ENCODE measurements around the gene ABCD1. TPM values are rescaled to one million over a fixed set of nuclear protein-coding genes. Genes with fewer than 3 reads are reported as not detected.
"Not testable (repeated sequence)": the region's sequence is repeated elsewhere in the genome, so short reads cannot be mapped to it uniquely, and the experiment has no call there.

Gene ABCD1
- total RNA-seq, 1 experiment from 2014 or later, result 86.6 TPM

DNA sequence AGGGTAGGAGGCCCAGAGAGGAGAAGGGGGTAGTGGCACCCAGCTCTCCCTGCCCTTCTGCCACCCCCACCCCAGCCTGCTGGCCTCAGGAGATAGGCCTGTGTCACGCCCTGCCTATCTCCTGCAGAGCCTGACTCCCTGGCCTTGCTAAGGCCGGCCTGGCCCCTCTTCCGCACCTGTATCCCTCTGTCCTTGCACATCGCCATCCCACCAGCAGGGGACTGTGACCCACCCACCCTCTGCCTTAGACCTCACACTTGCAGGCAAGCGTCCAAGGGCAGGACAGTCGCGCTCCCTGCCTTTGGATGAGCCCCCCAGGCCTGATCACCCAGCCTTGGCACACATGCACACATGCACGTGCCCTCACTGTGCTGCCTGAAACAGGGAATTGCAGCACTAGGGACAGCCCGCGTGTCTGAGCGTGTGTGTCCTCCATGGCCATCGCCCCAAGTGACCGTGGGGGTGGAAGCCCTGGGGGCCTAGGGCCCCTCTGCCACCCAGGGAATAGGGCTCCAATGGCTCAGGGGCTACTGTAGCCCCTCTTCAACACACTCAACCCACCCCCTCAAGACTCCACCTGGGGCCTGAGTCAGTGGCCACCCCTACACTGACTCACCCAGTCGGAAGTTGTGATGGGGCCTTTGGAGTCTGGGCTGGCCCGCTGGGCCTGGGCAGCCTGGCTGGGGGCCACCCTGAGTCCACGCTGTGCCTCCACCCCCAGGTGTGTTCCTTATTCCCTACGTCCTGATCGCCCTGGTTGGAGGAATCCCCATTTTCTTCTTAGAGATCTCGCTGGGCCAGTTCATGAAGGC lies 34.8 kb upstream of the ABCD1 start:
- intact Hi-C loops (cut with micrococcal nuclease; ENCODE audit: unreplicated experiment) (no loop called here), in situ Hi-C loops (cut with HindIII; ENCODE audit: low pct_unique_long_range_greater_than_20kb, low sequenced_read_pairs) (no loop called here)
- ATAC-seq (peak; percentile 20), DNase-seq (ENCODE audit: low read depth, low spot score) (no peak)
- Histone ChIP-seq H3K36me3 (ENCODE audit: control insufficient read depth, insufficient read depth, low read length) (no peaks in the 10 kb centered on the region), H3K9me3 (ENCODE audit: control insufficient read depth, insufficient read depth, low read depth, low read length) (no peaks in the 10 kb centered on the region), H3K4me3 (ENCODE audit: low read depth in 2 of 2, low read length in 2 of 2) (peak overlapping the region; percentile 31 to 52), H3K27ac (ENCODE audit: low read length) (0 out of 2 replicates have a peak overlapping the region, but pooled peaks have one; percentile 29), H3K4me1 (ENCODE audit: control insufficient read depth, insufficient read depth, low read length) (peaks cover 27% of the 10 kb centered on the region), H3K27me3 (ENCODE audit: control insufficient read depth, insufficient read depth, low read length) (no peaks in the 10 kb centered on the region)
- ChIA-PET POLR2A (no interaction called here), CTCF (interaction anchor here (1.0 kb wide), 1 partner anchor 81 kb away, joined by 8 read pairs; no protein-coding TSS in a partner anchor)
- TF ChIP-seq CTCF (IDR thresholded peaks at IDR 0.05), result no peak; the same call in 1 of the 2 replicates
- no peak for TF ChIP-seq POLR2AphosphoS5 (IDR thresholded peaks at IDR 0.05; ENCODE audit: low read depth, low read length)
- no peak for TF ChIP-seq SIN3A (IDR thresholded peaks at IDR 0.05; ENCODE audit: borderline replicate concordance, insufficient read depth, low read depth, low read length)
- TF ChIP-seq TCF7L2 (IDR thresholded peaks at IDR 0.05; ENCODE audit: low read depth, low read length), result no peak
- no peak for TF ChIP-seq REST (IDR thresholded peaks at IDR 0.05; ENCODE audit: insufficient read depth in 1 of 2, low read depth in 2 of 2, low read length in 1 of 2)
- BruUV-seq (replicated peaks), result no TSS peak

- H3K4me3 ChIP-seq (ENCODE audit: low read depth in 2 of 2, low read length in 2 of 2), result no peak overlapping the region
- no peaks in the 10 kb centered on the region for H3K36me3 ChIP-seq (ENCODE audit: control insufficient read depth, insufficient read depth, low read length)
- TF ChIP-seq REST (IDR thresholded peaks at IDR 0.05; ENCODE audit: insufficient read depth in 1 of 2, low read depth in 2 of 2, low read length in 1 of 2) (no peak), TCF7L2 (IDR thresholded peaks at IDR 0.05; ENCODE audit: low read depth, low read length) (no peak), CTCF (IDR thresholded peaks at IDR 0.05) (no peak), SIN3A (IDR thresholded peaks at IDR 0.05; ENCODE audit: borderline replicate concordance, insufficient read depth, low read depth, low read length) (no peak), POLR2AphosphoS5 (IDR thresholded peaks at IDR 0.05; ENCODE audit: low read depth, low read length) (no peak)
- in situ Hi-C loops (cut with HindIII; ENCODE audit: low pct_unique_long_range_greater_than_20kb, low sequenced_read_pairs), result no loop called here
- no peak overlapping the region for H3K27ac ChIP-seq (ENCODE audit: low read length)
- H3K4me1 ChIP-seq (ENCODE audit: control insufficient read depth, insufficient read depth, low read length), result peaks cover 27% of the 10 kb centered on the region
- intact Hi-C loops (cut with micrococcal nuclease; ENCODE audit: unreplicated experiment), result no loop called here
- BruUV-seq (replicated peaks), result TSS peak; percentile 68
- no peaks in the 10 kb centered on the region for H3K27me3 ChIP-seq (ENCODE audit: control insufficient read depth, insufficient read depth, low read length)
- POLR2A ChIA-PET, result interaction anchor here (0.6 kb wide), 1 partner anchor 44 kb away, joined by 4 read pairs; no protein-coding TSS in a partner anchor
- no peak for ATAC-seq
- DNase-seq (ENCODE audit: low read depth, low spot score), result no peak
- no peaks in the 10 kb centered on the region for H3K9me3 ChIP-seq (ENCODE audit: control insufficient read depth, insufficient read depth, low read depth, low read length)
- CTCF ChIA-PET, result no interaction called here
These were observed 34.2 kb upstream of the ABCD1 start for GRCh38 chrX:153690466-153690865.

DNA sequence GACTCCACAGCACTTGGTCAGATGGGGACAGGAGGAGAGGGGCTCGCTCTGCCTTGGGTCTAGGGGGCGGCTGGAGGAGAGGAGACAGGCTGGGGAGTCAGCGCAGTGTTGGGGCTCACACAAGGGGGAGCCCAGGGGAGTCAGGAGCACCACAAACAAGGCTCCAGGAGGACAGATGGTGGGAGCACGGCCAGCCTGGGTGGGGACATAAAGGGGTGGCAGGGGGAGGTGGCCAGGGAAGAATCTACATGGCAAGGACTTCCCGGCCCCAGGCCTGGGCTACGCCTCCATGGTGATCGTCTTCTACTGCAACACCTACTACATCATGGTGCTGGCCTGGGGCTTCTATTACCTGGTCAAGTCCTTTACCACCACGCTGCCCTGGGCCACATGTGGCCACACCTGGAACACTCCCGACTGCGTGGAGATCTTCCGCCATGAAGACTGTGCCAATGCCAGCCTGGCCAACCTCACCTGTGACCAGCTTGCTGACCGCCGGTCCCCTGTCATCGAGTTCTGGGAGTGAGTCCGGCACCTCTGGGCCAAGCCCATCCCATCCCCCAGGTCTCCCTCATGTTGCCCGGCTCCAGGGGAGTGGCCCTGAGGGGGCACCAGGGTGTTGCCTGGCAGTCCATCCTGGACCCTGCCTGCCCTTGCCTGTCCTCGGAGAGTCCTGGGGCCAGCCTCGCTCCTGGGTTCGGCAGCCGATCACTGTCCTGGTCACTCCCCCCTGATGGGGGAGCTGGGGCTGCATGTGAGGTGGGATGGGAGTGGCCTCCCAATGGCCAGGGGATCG lies 33.4 kb upstream of the ABCD1 start:
- H3K4me3 ChIP-seq (ENCODE audit: low read depth in 2 of 2, low read length in 2 of 2); H3K36me3 ChIP-seq (ENCODE audit: control insufficient read depth, insufficient read depth, low read length); H3K27ac ChIP-seq (ENCODE audit: low read length); DNase-seq (ENCODE audit: low read depth, low spot score); ATAC-seq; H3K9me3 ChIP-seq (ENCODE audit: control insufficient read depth, insufficient read depth, low read depth, low read length); intact Hi-C loops (cut with micrococcal nuclease; ENCODE audit: unreplicated experiment); in situ Hi-C loops (cut with HindIII; ENCODE audit: low pct_unique_long_range_greater_than_20kb, low sequenced_read_pairs); H3K27me3 ChIP-seq (ENCODE audit: control insufficient read depth, insufficient read depth, low read length); BruUV-seq (replicated peaks); CTCF ChIA-PET: not testable (repeated sequence)
- POLR2A ChIA-PET, result interaction anchor here (0.6 kb wide), 1 partner anchor 44 kb away, joined by 4 read pairs; no protein-coding TSS in a partner anchor
- H3K4me1 ChIP-seq (ENCODE audit: control insufficient read depth, insufficient read depth, low read length), result peaks cover 21% of the 10 kb centered on the region

Measured in Panc1 (cell line).